ENCODE results near the gene IGLL5.

Gene IGLL5

DNA sequence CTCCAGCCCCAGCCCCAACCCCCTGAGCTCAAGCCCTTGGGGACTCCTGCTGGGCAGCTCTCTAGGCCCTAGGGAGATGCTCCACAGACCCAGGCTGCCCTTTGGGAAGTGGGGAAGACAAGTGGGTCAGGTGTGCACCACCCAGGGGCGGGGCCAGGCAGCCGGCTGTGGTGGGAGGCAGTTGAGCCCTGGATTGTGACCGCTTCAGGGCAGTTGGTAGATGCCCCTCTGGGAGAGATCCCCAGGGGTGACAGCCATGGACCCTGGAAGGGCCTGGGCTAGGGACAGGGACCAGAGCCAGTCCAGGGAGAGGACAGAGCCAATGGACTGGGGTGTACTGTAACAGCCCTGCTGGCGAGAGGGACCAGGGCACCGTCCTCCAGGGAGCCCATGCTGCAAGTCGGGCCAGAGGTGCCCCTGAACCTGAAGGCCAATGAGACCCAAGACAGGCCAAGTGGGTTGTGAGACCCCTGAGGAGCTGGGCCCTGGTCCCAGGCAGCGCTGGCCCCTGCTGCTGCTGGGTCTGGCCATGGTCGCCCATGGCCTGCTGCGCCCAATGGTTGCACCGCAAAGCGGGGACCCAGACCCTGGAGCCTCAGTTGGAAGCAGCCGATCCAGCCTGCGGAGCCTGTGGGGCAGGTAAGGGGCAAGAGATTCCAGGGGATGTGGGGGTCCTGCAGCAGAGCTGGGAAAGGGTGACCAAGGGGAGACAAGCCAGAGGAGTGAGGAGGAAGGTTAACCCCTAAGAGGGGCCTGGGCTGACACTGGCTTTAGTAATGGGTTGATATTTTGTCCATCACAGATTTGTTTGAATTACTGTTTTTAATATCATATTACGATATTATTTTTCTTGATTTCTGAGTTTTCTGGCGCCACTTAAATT lies at the start of gene IGLL5:
Gene IGLL5 (plus strand): TSS at position 196 of the 883 bp plus-strand sequence. CDS start 238 bp downstream, at position 434.
- DNase-seq: no peak

DNA sequence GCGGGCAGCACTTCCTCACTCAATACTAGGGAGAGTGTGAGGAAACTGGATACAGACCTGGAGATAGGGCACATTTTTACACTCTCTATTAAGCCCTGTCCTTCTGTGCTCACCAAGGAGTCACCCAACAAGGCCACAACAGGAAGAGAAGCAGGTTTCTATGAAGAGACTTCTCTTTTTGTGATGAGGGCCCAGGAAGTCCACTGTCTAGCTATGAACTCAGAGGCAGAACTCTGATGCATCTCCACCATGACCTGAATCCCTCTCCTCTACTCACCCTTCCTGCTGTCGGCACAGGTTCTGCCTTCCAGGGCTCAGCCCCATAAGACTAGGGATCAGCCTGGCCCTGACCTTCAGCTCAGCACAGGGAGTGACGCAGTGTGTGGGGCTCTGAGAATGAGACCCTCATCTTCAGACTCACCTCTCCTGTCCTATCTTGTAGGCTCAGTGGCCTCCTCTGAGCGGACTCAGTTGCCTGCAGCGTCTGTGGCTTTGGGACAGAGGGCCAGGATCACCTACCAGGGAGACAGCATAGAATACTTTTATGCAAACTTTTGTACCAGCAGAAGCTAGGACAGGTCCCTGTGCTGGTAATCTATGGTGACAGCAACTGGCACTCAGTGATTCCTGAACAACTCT lies 49.3 kb upstream of the IGLL5 start:
- no peak for DNase-seq

DNA sequence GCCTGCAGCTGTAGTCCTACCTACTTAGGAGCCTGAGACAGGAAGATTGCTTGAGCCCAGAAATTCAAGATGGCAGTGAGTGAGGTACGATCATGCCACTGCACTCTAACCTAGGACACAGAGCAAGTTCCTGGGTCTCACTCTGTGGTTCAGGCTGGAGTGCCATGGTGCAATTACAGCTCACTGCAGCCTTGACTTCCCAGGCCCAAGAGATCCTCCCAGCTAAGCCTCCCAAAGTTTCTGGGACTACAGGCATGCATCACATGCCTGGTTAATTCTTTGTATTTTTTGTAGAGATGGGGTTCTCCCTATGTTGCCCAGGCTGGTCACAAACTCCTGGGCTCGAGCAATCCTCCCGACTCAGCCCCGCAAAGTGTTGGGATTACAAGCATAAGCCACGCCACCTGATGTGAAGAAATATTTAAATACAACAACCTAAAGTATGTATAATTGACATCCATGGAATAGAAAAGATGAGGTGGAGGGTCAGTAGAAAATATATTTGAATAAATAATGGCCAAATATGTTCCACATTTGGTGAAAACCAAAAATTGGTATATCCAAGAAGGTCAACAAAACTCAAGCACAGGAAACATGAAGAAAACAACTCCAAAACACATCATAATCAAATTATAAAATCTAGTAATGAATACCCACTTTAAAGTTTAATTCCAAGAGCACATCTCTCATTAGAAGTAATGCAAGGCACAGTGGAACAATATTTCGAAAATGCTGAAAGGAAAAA lies 47.9 kb upstream of the IGLL5 start:
- DNase-seq: no peak

DNA sequence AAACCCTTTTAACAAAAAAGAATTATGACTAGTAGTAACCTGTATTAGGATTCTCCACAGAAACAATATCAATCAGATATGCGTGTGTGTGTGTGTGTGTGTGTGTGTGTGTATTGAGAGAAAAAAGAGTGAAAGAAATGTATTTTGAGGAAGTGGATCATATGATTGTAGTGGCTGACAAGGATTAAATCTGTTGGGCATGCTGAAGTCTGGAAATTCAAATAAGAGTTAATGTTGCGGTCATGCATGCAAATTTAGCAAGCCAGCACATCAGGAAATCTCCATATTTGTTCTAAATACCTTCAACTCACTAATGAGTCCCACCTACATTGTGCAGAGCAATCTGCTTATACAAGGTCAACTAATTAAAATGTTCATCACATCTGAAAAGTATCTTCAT lies 46.8 kb upstream of the IGLL5 start:
- no peak for DNase-seq

DNA sequence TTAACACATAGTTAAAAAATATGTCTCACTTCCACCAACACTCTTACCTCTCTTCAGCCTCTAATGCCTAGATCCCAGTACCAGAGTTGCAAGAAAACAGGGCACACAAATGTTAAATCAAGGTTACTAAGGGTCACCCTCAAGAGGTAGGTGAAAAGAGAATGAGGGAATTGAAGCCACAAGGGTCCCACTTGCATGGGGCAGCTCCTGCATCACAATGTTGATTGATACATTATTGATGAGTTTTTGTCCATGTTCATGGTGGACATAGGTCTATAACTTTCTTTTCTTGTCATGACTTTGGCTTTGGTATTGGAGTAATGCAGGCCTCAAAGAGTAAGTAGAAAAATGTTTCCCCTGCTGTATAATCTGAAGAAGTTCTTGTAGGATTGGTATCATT lies 46.0 kb upstream of the IGLL5 start:
- DNase-seq: no peak

DNA sequence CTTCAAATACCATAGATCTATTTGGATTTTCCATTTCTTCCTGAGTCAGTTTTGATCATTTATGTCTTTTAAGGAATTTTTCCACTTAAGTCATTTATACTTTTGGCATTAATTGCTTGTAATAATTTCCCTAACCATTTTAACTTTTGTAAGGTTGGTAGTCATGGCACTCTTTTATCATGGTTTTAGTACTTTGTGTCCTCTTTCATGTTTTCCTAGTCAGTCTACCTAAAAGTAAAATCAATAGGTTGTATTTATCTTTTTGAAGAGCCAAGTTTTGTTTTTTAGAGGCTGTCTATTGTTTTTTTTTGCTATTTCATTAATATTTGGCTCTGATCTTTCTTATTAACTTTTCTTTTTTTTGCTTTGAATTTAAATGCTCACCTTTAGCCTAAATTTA lies 45.5 kb upstream of the IGLL5 start:
- DNase-seq: no peak

DNA sequence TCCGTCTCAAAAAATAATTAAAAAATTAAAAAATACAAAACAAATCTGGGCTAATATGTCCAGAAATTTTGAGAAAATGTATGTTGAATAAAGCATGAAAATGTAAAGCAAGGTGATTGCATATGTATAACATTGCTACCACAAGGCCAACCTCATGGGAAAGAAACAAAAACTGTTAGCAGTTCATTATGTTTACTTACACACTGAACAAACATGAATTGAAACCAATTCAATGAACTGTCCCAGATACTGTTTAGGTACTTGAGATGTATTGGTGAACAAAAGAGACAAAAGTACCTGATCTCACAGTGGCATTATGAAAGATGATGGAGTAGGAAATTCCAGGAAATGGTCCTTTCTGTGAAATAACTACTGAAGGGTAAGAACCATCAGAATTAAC lies 43.8 kb upstream of the IGLL5 start:
- DNase-seq: no peak

DNA sequence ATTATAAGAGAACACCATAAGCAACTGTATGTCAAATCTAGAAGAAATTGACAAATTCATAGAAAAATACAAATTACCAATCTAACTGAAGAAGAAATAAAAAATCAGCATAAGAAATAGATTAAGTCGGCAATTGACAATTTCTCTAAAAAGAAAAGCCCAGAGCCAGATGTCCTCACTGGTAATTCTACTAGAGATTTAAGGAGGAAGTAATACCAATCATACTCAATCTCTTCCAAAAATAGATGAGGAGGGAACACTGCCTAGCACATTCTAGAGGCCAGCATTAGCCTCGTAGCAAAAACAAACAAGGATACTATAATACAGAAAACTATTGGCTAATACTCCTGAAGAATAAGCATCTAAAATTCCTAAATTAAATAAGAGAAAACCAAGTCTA lies 40.4 kb upstream of the IGLL5 start:
- DNase-seq: no peak

DNA sequence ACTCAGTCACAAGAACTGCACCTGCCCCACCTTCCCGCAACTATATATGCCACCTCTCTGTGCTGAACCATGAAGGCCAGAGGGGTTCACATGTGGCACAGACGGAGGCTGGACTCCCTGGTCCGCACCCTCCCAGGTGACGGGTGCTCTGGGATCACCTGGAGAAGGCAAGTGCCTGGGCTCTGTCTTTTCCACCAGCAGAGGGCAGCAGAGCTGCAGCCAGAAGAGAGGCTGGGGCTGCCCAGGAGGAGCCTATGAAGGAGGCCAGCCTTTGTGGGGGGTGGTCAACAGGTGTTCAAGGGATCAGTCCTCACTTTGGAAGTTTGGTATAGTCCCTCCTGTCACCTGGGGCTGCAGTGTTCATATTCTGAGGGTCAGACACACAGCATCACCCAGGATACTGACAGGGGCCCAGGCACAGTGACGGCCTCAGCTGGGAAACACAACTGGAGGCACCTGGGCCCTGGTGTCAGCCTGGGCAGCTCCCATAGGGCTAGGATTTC lies 39.2 kb upstream of the IGLL5 start:
- DNase-seq: no peak

DNA sequence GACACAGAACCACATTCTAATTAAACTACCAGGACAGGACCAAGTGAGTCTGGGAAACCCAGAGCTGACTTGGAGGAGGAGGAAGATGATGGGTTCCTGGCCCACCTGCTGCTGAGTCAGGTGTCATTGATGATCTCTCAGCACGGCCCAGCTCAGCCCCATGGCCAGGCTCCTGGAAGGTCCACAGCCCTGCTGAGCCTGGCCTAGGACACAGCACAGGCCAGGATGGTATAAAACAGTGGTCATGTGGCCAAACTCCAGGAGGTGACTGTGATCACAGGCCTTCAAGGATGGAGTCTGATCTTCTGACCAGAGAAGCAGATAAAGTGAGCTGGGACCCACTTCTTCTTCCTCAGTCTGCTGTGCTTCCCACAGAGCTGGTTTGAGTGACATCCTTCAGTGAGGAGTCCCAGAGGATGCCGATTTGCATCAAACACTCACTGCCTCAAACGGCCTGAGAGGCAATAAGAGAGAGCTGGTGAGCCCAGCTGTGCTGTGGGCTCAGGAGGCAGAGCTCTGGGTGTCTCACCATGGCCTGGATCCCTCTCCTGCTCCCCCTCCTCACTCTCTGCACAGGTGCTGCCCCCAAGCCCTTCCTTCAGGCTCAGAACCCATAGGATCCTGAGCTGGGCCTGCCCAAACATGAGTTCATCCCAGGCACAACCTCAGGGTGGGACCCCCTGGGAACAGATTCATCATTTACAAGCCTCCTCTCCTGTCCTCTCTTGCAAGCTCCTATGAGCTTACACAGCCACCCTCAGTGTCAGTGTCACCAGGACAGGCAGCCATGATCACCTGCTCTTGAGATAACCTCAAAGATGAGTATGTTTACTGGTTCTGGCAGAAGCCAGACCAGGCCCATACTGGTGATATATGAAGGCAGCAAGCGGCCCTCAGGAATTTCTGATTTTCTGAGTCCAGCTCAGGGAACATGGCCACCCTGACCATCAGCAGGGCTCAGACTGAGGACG lies 37.7 kb upstream of the IGLL5 start:
- DNase-seq: no peak

DNA sequence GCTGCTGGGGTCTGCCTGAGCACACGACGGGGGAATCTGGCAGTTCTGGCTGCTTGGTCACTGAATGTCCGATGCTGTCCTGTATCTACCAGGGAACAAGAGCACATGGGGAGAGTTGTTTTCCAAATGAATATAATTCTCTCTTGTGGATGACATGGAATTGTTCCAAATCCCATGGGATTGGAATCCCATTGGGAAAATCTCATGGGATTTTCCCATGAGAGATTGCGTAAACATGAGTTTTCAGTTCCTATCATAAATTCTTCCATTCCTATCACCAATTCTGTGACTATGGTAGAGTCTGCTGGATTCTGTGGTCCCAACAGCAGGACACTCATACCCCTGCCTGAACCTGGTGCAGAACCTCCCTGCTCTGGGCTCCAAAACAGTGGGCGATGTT lies 35.6 kb upstream of the IGLL5 start:
- no peak for DNase-seq

DNA sequence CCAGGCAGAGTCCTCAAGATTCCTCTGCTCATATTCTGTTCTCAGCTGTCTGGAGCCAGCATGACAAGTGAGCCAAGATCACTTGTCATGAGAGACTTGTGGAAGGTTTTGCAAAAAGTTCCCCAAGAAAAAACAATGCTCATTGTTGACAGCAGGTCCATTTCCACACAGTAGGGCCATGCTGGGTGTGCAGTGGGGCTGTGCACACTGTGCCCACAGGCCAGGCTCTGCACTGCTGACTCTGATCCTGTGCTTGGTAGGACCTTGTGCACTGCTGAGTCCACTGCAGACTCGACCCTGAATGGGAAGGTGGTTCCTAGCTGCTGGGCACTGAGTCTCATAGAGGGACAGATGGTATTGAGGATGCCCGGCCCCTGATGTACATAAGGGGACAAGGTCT lies 33.9 kb upstream of the IGLL5 start:
- no peak for DNase-seq

DNA sequence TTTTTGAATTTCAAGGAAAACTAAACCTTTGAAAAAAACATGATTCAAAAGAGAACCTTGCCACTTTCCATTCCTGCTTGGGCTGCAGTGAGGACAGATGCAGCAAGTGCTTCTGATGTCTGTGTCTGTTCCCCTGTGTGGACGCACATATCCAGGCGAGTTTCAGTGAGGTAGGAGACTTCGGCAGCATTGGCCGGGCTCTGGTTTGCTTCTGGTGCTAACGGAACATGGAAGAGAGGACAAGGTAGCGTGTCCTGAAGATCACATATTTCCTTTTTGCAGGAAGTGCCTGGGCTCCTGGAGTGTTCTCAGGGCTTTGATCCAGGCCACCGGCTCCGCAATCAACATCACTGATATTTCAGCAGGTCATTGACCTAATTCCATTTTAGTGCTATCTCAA lies 33.1 kb upstream of the IGLL5 start:
- no peak for DNase-seq

DNA sequence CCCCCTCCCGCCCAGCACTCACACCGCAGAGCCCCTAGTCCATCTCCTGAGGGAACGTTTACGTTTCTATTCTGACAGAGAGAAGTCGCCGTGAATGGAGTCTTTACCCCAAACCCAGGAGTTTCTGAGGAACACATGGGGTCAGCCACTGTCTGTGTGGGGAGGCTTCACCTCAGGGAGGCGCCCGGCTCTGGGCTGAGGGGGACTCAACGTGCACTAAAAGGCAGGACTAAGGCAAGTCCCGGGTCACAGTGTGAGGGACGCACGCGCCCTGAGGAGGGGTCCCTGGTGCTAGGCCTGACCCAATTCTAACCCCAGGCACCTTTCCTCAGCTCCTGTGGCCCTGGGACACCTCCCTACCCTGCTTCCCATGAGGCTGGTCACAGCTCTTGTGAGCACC lies 32.5 kb upstream of the IGLL5 start:
- DNase-seq: no peak

DNA sequence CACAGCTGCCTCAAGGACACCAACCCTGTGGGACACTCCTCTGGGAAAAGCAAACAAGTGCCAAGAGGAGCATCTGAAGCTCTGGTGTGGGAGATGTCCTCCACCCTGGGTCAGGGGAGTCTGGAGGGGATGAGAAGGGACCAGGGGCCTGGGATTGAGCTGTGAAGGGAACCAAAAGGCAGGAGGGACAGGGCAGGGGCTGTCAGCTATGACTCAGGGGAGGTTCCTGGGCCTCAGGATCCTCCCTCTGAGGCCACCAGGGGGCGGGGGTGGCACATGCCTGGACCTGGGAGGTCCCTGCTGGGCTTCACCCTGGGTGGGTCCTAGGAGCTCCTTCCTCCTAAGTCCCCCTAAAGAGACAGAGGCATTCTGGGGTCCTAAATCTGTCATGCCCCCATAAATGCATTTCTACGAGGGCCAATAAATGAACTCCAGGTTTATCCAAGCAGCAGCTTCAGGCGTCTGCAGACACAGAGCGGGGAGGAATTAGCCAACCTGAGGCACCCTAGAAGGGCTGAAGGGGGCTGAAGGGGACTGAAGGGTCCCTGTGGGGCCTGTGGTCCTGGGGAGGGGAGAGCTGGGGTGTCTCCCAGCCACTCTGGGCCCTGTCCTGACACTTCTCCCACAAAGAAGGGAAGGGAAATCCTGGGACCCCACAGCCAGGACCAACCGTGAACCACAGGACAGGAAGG lies 31.9 kb upstream of the IGLL5 start:
- no peak for DNase-seq

DNA sequence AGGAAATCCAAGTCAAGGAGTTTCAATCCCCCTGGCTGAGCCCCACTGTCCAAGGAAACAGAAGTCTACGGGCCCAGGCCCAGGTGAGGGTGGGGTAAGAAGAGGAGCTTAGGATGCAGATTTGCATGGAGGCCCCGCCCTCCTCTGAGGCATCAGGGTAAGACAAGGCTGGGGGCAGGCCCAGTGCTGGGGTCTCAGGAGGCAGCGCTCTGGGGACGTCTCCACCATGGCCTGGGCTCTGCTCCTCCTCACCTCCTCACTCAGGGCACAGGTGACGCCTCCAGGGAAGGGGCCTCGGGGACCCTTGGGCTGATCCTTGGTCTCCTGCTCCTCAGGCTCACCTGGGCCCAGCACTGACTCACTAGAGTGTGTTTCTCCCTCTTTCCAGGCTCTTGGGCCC lies 31.3 kb upstream of the IGLL5 start:
- DNase-seq: no peak

DNA sequence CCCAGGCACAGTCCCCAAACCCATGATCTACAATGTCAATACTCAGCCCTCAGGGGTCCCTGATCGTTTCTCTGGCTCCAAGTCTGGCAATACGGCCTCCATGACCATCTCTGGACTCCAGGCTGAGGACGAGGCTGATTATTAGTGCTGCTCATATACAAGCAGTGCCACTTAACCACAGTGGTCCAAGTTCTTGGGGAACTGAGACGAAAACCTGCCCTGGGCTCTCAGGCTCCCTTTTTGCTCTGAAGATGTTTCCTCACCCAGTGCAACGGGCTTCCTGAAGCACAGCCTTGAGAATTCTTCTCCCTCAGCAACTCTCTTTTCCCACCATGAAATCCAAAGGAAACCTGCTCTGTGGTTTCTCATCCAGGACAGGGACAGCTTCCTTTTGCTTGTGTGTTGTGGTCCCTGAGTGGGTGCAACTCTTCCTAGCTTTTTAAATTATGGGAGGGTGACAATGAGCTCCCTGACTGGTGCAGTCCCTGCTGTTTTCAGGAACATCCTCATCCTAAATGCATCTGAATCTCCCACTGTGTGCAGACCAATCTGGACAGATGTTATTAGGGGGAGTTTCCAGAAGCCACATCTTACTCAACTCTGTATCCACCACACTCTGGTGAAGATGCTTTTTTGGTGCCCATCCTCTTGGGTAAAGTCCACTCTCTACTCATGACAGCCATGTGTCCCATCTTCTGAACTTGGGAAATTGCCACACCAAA lies 30.6 kb upstream of the IGLL5 start:
- no peak for DNase-seq

DNA sequence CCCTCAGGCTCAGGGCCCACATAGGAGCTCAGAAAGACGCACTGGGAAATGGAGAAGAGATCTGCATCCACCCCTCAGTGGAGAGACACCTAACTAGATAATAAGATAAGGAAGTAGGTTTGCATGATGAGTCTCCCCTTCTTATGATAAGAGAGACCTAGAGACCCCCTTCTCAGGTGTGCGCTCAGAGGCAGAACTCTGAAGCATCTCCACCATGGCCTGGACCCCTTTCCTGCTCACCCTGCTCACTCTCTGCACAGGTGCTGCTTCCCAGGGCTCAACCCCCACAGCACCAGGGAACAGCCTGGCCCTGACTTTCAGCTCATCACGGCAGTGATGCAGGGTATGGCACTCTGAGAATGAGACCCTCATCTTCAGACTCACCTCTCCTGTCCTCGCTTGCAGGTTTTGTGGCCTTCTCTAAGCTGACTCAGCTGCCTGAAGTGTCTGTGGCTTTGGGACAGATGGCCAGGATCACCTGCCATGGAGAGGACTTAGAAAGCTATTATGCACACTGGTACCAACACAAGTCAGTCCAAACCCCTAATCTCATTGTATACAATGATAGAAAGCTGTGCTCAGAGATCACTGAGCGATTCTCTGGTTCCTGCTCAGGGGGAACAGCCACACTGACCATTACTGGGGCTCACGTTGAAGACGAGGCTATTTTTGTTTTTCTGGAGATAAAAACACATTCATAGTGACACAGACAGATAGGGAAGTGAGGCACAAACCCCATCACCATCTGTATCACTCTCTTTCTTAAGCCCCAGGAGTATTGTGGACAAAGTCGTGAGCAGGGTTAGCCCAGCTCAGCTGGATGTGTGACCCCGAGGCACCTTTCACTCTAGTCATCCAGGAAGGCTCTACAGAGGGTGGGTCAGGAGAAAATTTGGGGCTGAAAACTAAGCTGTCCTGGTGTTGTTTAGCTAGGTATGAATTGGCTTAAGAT lies 29.7 kb upstream of the IGLL5 start:
- no peak for DNase-seq

DNA sequence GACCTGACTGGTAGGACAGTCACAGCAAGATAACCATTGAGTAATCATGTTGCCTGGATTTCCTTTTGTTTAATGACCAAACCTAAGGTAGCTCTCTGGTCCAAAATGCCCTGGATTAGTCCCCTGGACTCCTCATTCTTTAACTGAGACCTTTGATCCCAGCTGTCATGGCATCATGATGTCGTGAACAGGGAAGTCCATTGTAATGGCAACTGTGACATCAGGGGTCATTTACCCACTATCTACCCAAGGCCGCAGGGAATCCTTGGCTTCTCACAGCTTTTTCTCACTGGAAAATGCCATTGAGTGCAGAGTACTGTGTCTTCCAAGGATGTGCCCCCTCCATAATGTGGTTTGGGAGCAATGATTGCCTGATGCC lies 29.1 kb upstream of the IGLL5 start:
- no peak for DNase-seq

DNA sequence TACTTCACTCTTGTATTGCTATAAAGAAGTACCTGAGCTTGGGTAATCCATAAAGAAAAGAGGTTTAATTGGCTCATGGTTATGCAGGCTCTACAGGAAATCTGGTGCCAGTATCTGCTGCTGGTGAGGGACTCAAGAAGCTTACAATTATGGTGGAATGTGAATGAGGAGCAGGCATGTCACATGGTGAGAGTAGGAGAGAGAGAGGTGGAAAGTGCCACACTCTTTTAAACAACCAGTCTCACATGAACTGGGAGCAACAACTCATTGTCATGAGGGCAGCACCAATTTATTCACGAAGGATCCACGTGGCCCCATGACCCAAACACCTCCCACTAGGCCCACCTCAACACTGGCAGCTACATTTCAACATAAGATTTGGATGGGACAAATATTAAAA lies 24.6 kb upstream of the IGLL5 start:
- no peak for DNase-seq
